Muscle layer of colon (tissue), 2 donors: ENCODE measurements around the gene RASA4.
A peak's percentile ranks its signal among the peaks of the same experiment; 100 is the strongest.
"Not testable (repeated sequence)": the region's sequence is repeated elsewhere in the genome, so short reads cannot be mapped to it uniquely, and the experiment has no call there.

ENCODE experiments used
- H3K27ac ChIP-seq: one replicate; pipeline ENCODE4 v1.7.0; 2013; ENCODE audit warnings: low read depth, mild to moderate bottlenecking, low read length, moderate library complexity
- H3K27me3 ChIP-seq, 2 donors: one replicate each; pipeline ENCODE4 v1.7.0; 2013; ENCODE audit warnings: low read length in 2 of 2, mild to moderate bottlenecking in 2 of 2; ENCODE audit not compliant: insufficient read depth in 2 of 2, control insufficient read depth in 1 of 2
- H3K36me3 ChIP-seq: one replicate; pipeline ENCODE4 v1.7.0; 2013; ENCODE audit warnings: mild to moderate bottlenecking, low read length; ENCODE audit not compliant: insufficient read depth
- H3K4me1 ChIP-seq: one replicate; pipeline ENCODE4 v1.7.0; 2013; ENCODE audit warnings: mild to moderate bottlenecking, low read length; ENCODE audit not compliant: insufficient read depth
- H3K4me3 ChIP-seq, 2 donors: one replicate each; pipeline ENCODE4 v1.7.0; 2013; ENCODE audit warnings: low read length in 2 of 2, low read depth in 1 of 2, mild to moderate bottlenecking in 1 of 2, moderate library complexity in 1 of 2
- H3K9ac ChIP-seq: one replicate; pipeline ENCODE4 v1.7.0; 2013; ENCODE audit warnings: low read length
- H3K9me3 ChIP-seq: one replicate; pipeline ENCODE4 v1.7.0; 2013; ENCODE audit warnings: mild to moderate bottlenecking, low read length
- donor health status: abdominal sarcoma.
- donor health status: Adenocarcinoma of cecum.

RASA4 gene

GRCh38 chr7:102572261-102573239, 44.0 kb downstream of the RASA4 start, which contains the start of gene POLR2J3:
POLR2J3 (minus strand) TSS chr7:102572583; CDS start chr7:102572521, 62 bp downstream.
- H3K4me1 ChIP-seq, H3K27ac ChIP-seq, H3K9me3 ChIP-seq, H3K27me3 ChIP-seq, H3K9ac ChIP-seq, H3K36me3 ChIP-seq: not testable (repeated sequence)
- peak within 1 kb of the TSS; percentile 32 to 67 for H3K4me3 ChIP-seq

GRCh38 chr7:102568620-102569019, 47.9 kb downstream of the RASA4 start:
- H3K4me1 ChIP-seq, H3K9me3 ChIP-seq, H3K27ac ChIP-seq, H3K9ac ChIP-seq, H3K36me3 ChIP-seq, H3K4me3 ChIP-seq, H3K27me3 ChIP-seq: not testable (repeated sequence)

GRCh38 chr7:102550808-102551422, 65.6 kb downstream of the RASA4 start, which contains the start of gene SPDYE2:
SPDYE2 (plus strand) TSS chr7:102551226; CDS start chr7:102553256, 2,030 bp downstream.
- H3K9ac ChIP-seq, H3K27ac ChIP-seq, H3K36me3 ChIP-seq, H3K9me3 ChIP-seq, H3K4me3 ChIP-seq, H3K27me3 ChIP-seq, H3K4me1 ChIP-seq: not testable (repeated sequence)

- H3K9me3 ChIP-seq, H3K36me3 ChIP-seq, H3K9ac ChIP-seq, H3K4me1 ChIP-seq, H3K4me3 ChIP-seq, H3K27ac ChIP-seq, H3K27me3 ChIP-seq: not testable (repeated sequence)
Observed at GRCh38 chr7:102546353-102546752, 70.2 kb downstream of the RASA4 start.

GRCh38 chr7:102545288-102545687, 71.3 kb downstream of the RASA4 start:
- H3K27ac ChIP-seq, H3K9me3 ChIP-seq, H3K9ac ChIP-seq, H3K27me3 ChIP-seq, H3K36me3 ChIP-seq, H3K4me1 ChIP-seq, H3K4me3 ChIP-seq: not testable (repeated sequence)

GRCh38 chr7:102544372-102544771, 72.2 kb downstream of the RASA4 start:
- H3K27ac ChIP-seq, H3K36me3 ChIP-seq, H3K9me3 ChIP-seq, H3K9ac ChIP-seq, H3K4me1 ChIP-seq, H3K27me3 ChIP-seq, H3K4me3 ChIP-seq: not testable (repeated sequence)

GRCh38 chr7:102543596-102543995, 73.0 kb downstream of the RASA4 start, which contains the start of gene UPK3BL2:
UPK3BL2 (minus strand) TSS chr7:102543696; CDS start chr7:102543636, 60 bp downstream.
- H3K36me3 ChIP-seq, H3K4me3 ChIP-seq, H3K4me1 ChIP-seq, H3K9ac ChIP-seq, H3K27ac ChIP-seq, H3K9me3 ChIP-seq, H3K27me3 ChIP-seq: not testable (repeated sequence)

- not testable (repeated sequence) for H3K27me3 ChIP-seq, H3K9me3 ChIP-seq, H3K4me3 ChIP-seq, H3K9ac ChIP-seq, H3K27ac ChIP-seq, H3K36me3 ChIP-seq, H3K4me1 ChIP-seq
Observed at GRCh38 chr7:102542771-102543170, 73.8 kb downstream of the RASA4 start.

- H3K9ac ChIP-seq, H3K4me3 ChIP-seq, H3K9me3 ChIP-seq, H3K36me3 ChIP-seq, H3K27ac ChIP-seq, H3K4me1 ChIP-seq, H3K27me3 ChIP-seq: not testable (repeated sequence)
Observed at GRCh38 chr7:102542083-102542482, 74.5 kb downstream of the RASA4 start.

GRCh38 chr7:102540604-102541003, 76.0 kb downstream of the RASA4 start:
- not testable (repeated sequence) for H3K36me3 ChIP-seq, H3K9ac ChIP-seq, H3K9me3 ChIP-seq, H3K27ac ChIP-seq, H3K4me1 ChIP-seq, H3K27me3 ChIP-seq, H3K4me3 ChIP-seq

- H3K9me3 ChIP-seq, H3K4me3 ChIP-seq, H3K27me3 ChIP-seq: not testable (repeated sequence)
Observed at GRCh38 chr7:102535062-102535615, 81.4 kb downstream of the RASA4 start.

More at GRCh38 chr7:102535062-102535615, 81.4 kb downstream of the RASA4 start:
- not testable (repeated sequence) for H3K4me1 ChIP-seq, H3K9ac ChIP-seq, H3K36me3 ChIP-seq, H3K27ac ChIP-seq
